Panc1 (cell line): ENCODE results near the gene HNRNPA3. TPM values are rescaled to one million over a fixed set of nuclear protein-coding genes. Genes with fewer than 3 reads are reported as not detected.
"Not testable (repeated sequence)": the region's sequence is repeated elsewhere in the genome, so short reads cannot be mapped to it uniquely, and the experiment has no call there.

Source experiments
- ATAC-seq: fragments of 200-7000 bp; cut with Tn5 transposase; 2 replicates; pipeline ENCODE4 v1.9.1; 2020; ENCODE audit warnings: mild to moderate bottlenecking, moderate library complexity
- BruUV-seq: library from RNA; stranded (reverse); fragments of 400-500 nt; replicated peaks from 2 replicates; lab custom pipeline; 2021; lab: Mats Ljungman, UMichigan
- CTCF ChIA-PET: fragments of 300-600 bp; sonication (Branson Sonifier 250); formaldehyde crosslinking; loops from one replicate; lab custom pipeline; 2022; ENCODE audit warnings: antibody characterized with exemption; lab: Charles Lee
- POLR2A ChIA-PET: fragments of 300-600 bp; sonication (Branson Sonifier 250); formaldehyde crosslinking; loops from one replicate; lab custom pipeline; 2022; ENCODE audit warnings: antibody characterized with exemption; lab: Charles Lee
- DNase-seq: peaks from one replicate; pipeline ENCODE4 v3.0.0-alpha.2; 2010; ENCODE audit warnings: low read depth, low spot score
- H3K27ac ChIP-seq: 2 replicates; pipeline ENCODE4 v1.5.1; 2011; ENCODE audit warnings: mild to moderate bottlenecking, low read length, inconsistent platforms
- H3K27me3 ChIP-seq: fragments of 200-500 bp; sonication (Bioruptor generic); 2 replicates; pipeline ENCODE4 v1.6.0; 2014; ENCODE audit warnings: low read length, inconsistent platforms; ENCODE audit not compliant: control insufficient read depth, insufficient read depth
- H3K36me3 ChIP-seq: fragments of 200-500 bp; sonication (Bioruptor generic); 2 replicates; pipeline ENCODE4 v1.5.1; 2014; ENCODE audit warnings: inconsistent platforms, mild to moderate bottlenecking, low read length, moderate library complexity; ENCODE audit not compliant: control insufficient read depth, insufficient read depth
- H3K4me1 ChIP-seq: 2 replicates; pipeline ENCODE4 v1.5.1; 2011; ENCODE audit warnings: inconsistent platforms, mild to moderate bottlenecking, low read length, moderate library complexity; ENCODE audit not compliant: control insufficient read depth, insufficient read depth
- H3K4me3 ChIP-seq, 2 experiments: 2 replicates each; pipeline ENCODE4 v1.5.1; 2011 to 2012; ENCODE audit warnings: low read depth in 2 of 2, low read length in 2 of 2, mild to moderate bottlenecking in 2 of 2, inconsistent platforms in 1 of 2, moderate library complexity in 1 of 2
- H3K9me3 ChIP-seq: fragments of 200-500 bp; sonication (Bioruptor generic); 2 replicates; pipeline ENCODE4 v1.5.1; 2014; ENCODE audit warnings: low read depth, mild to moderate bottlenecking, inconsistent platforms, low read length, moderate library complexity; ENCODE audit not compliant: control insufficient read depth, insufficient read depth
- POLR2AphosphoS5 ChIP-seq: IDR thresholded peaks from 2 replicates; pipeline ENCODE4 v1.6.1; 2012; ENCODE audit warnings: mild to moderate bottlenecking, low read depth, low read length, moderate library complexity
- SIN3A ChIP-seq: IDR thresholded peaks from 2 replicates; pipeline ENCODE4 v1.6.1; 2012; ENCODE audit warnings: low read depth, mild to moderate bottlenecking, low read length, moderate library complexity, borderline replicate concordance; ENCODE audit not compliant: insufficient read depth
- TCF7L2 ChIP-seq: IDR thresholded peaks from 2 replicates; pipeline ENCODE4 v1.6.1; 2011; ENCODE audit warnings: mild to moderate bottlenecking, low read depth, low read length, inconsistent platforms
- in situ Hi-C: cut with HindIII; loops from 2 replicates; pipeline ENCODE4 v1.10.0; 2016; ENCODE audit warnings: low sequenced_read_pairs, low pct_unique_long_range_greater_than_20kb
- intact Hi-C: fragments of 100-400 bp; cut with micrococcal nuclease; formaldehyde crosslinking; loops from one replicate; pipeline ENCODE4 v1.10.0; 2022; ENCODE audit not compliant: unreplicated experiment
- total RNA-seq: library from RNA; stranded (reverse); gene quantifications from one replicate; pipeline ENCODE4 v1.2.1, GENCODE V29; 2021; ENCODE audit not compliant: unreplicated experiment
- TF ChIP-seq, protein P1 (sequence below), 2 experiments: IDR thresholded peaks; 2 replicates each; pipeline ENCODE4 v1.6.1; 2011 to 2012; ENCODE audit warnings: low read depth in 2 of 2, control low read depth in 1 of 2, low read length in 1 of 2, mild to moderate bottlenecking in 1 of 2, moderate library complexity in 1 of 2; ENCODE audit not compliant: insufficient read depth in 1 of 2
- TF ChIP-seq, protein P2 (sequence below): fragments of 450-650 bp; IDR thresholded peaks from 2 replicates; pipeline ENCODE4 v1.5.1; 2017; ENCODE audit warnings: mild to moderate bottlenecking

HNRNPA3 gene
- total RNA-seq, 1 experiment from 2014 or later = 228 TPM

DNA sequence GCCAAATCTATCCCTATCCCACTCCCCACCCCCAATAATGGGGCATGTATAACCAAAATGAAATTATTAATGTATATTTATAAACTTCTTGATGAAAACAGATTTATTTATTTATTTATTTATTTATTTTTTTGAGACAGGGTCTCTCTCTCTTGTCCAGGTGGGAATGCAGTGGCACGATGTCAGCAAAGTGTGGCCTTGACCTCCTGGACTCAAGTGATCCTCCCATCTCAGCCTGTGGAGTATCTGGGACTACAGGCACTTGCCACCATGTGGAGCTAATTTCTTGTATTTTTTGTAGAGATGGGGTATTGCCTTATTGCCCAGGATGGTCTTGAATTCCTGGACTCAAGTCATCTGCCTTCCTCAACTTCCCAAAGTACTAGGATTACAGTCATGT lies 28.0 kb upstream of the HNRNPA3 start:
- no peak for TF ChIP-seq SIN3A
- TF ChIP-seq, protein P1, sequence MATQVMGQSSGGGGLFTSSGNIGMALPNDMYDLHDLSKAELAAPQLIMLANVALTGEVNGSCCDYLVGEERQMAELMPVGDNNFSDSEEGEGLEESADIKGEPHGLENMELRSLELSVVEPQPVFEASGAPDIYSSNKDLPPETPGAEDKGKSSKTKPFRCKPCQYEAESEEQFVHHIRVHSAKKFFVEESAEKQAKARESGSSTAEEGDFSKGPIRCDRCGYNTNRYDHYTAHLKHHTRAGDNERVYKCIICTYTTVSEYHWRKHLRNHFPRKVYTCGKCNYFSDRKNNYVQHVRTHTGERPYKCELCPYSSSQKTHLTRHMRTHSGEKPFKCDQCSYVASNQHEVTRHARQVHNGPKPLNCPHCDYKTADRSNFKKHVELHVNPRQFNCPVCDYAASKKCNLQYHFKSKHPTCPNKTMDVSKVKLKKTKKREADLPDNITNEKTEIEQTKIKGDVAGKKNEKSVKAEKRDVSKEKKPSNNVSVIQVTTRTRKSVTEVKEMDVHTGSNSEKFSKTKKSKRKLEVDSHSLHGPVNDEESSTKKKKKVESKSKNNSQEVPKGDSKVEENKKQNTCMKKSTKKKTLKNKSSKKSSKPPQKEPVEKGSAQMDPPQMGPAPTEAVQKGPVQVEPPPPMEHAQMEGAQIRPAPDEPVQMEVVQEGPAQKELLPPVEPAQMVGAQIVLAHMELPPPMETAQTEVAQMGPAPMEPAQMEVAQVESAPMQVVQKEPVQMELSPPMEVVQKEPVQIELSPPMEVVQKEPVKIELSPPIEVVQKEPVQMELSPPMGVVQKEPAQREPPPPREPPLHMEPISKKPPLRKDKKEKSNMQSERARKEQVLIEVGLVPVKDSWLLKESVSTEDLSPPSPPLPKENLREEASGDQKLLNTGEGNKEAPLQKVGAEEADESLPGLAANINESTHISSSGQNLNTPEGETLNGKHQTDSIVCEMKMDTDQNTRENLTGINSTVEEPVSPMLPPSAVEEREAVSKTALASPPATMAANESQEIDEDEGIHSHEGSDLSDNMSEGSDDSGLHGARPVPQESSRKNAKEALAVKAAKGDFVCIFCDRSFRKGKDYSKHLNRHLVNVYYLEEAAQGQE (IDR thresholded peaks at IDR 0.05; ENCODE audit: insufficient read depth in 1 of 2, low read depth in 2 of 2, low read length in 1 of 2) = no peak
- TF ChIP-seq, protein P2, sequence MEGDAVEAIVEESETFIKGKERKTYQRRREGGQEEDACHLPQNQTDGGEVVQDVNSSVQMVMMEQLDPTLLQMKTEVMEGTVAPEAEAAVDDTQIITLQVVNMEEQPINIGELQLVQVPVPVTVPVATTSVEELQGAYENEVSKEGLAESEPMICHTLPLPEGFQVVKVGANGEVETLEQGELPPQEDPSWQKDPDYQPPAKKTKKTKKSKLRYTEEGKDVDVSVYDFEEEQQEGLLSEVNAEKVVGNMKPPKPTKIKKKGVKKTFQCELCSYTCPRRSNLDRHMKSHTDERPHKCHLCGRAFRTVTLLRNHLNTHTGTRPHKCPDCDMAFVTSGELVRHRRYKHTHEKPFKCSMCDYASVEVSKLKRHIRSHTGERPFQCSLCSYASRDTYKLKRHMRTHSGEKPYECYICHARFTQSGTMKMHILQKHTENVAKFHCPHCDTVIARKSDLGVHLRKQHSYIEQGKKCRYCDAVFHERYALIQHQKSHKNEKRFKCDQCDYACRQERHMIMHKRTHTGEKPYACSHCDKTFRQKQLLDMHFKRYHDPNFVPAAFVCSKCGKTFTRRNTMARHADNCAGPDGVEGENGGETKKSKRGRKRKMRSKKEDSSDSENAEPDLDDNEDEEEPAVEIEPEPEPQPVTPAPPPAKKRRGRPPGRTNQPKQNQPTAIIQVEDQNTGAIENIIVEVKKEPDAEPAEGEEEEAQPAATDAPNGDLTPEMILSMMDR = no peak
- no peak for TF ChIP-seq TCF7L2
- TF ChIP-seq POLR2AphosphoS5 = no peak
- Histone ChIP-seq H3K4me3 (no peak overlapping the region), H3K4me1 (no peaks in the 10 kb centered on the region), H3K36me3 (no peaks in the 10 kb centered on the region), H3K27ac (no peak overlapping the region), H3K27me3 (no peaks in the 10 kb centered on the region), H3K9me3 (no peaks in the 10 kb centered on the region)
- no TSS peak for BruUV-seq
- ChIA-PET CTCF (no interaction called here), POLR2A (interaction anchor here (0.5 to 0.6 kb wide), 3 partner anchors 10 to 17 kb away, joined by 3 to 19 read pairs (median 3); no protein-coding TSS in a partner anchor)
- ATAC-seq (no peak), DNase-seq (no peak)
- intact Hi-C loops (no loop called here), in situ Hi-C loops (no loop called here)

- H3K27ac ChIP-seq, ATAC-seq, H3K36me3 ChIP-seq, CTCF ChIA-PET, BruUV-seq, H3K4me3 ChIP-seq, POLR2A ChIA-PET, H3K4me1 ChIP-seq, H3K27me3 ChIP-seq, DNase-seq, H3K9me3 ChIP-seq, in situ Hi-C loops, intact Hi-C loops: not testable (repeated sequence)
Measured at GRCh38 chr2:177186038-177186437, 26.6 kb upstream of the HNRNPA3 start.

DNA sequence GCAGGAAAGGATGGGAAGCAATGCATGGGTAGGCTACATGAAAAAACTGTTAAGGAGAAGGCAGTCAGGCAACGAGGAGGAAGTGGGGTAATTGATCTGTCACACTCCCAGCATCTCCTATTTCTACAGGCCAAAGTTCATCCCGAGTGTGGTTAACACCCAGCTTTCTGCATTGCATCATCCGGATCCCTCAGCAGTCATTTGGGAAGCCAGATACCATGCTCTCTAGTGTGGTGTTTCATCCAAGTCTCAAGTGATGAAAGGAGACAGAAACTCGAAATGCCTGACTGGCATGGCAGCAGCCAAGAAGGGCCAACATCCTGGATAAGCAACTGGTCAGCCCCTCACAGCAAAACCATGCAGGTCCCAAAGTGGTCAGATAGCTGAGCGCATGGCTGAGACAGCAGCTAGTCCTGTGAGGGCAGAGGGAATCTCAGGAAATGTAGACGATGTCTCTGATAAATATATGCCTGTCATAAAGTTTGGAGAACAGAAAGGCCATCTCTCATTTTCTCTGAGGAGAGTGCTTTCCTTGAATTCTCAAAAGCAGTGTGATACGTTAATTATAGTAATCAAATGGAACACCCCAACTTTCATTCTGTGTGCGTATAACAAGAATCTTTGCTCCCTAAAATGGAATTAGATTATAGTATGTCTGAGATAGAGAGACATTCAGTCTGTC lies 24.8 kb upstream of the HNRNPA3 start:
- TF ChIP-seq POLR2AphosphoS5 (no peak), SIN3A (no peak), TCF7L2 (no peak)
- TF ChIP-seq, protein P2 = no peak
- TF ChIP-seq, protein P1 (IDR thresholded peaks at IDR 0.05; ENCODE audit: insufficient read depth in 1 of 2, low read depth in 2 of 2, low read length in 1 of 2) = no peak
- BruUV-seq = no TSS peak
- Histone ChIP-seq H3K27me3 (no peaks in the 10 kb centered on the region), H3K4me3 (no peak overlapping the region), H3K36me3 (no peaks in the 10 kb centered on the region), H3K4me1 (no peaks in the 10 kb centered on the region), H3K27ac (peak overlapping the region; percentile 62; the same call in 1 of the 2 replicates), H3K9me3 (no peaks in the 10 kb centered on the region)
- ATAC-seq (0 out of 2 replicates have a peak, but pooled peaks have one; percentile 51), DNase-seq (no peak)
- in situ Hi-C loops = no loop called here
- ChIA-PET POLR2A (no interaction called here), CTCF (no interaction called here)
- intact Hi-C loops = no loop called here
